ENCODE measurements around the gene DLG2.

Gene DLG2

DNA sequence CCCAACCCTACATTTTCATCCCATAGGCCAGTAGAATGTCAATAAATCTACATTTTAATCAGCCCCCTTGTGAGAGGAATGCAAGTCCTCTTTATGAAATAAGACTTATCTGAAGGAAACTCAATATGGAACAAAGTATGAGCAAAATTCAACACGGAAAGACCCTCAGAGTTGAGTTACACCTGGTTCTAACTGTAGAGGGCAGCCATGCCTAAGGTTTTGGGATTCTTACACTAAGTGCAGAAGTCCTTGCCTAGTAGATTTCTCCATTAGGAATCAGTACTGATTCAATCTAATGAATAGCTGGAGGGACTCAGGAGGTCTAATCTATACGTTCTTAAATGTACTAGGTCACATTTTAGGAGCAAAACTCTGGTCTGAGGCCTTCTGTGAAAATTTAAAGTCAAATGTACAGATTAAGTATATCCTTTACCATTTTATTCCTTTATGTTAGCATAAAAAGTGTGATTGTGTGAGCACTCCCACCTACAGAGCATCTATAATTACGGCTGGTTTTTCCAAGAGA lies 904.5 kb downstream of the DLG2 start:
- no peak for DNase-seq

DNA sequence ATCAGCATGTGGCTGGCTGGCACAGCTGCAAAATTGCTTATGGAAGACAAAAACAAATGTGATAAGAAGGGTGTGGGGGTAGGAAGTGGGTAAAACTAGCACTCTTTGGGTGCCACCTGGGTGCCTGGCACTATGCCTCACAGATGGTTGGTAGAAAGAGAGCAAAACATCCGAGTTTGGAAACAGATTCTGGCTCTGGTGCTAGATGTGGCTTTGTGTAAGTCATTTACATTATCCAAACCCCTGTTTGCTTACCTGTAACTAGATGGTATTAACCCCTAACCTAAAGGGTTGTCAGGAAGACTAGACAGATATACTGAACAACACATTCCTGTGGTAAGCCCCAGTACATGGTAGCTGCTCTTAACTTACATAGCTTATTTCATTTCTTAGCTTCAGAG lies 905.6 kb downstream of the DLG2 start:
- DNase-seq, result no peak

DNA sequence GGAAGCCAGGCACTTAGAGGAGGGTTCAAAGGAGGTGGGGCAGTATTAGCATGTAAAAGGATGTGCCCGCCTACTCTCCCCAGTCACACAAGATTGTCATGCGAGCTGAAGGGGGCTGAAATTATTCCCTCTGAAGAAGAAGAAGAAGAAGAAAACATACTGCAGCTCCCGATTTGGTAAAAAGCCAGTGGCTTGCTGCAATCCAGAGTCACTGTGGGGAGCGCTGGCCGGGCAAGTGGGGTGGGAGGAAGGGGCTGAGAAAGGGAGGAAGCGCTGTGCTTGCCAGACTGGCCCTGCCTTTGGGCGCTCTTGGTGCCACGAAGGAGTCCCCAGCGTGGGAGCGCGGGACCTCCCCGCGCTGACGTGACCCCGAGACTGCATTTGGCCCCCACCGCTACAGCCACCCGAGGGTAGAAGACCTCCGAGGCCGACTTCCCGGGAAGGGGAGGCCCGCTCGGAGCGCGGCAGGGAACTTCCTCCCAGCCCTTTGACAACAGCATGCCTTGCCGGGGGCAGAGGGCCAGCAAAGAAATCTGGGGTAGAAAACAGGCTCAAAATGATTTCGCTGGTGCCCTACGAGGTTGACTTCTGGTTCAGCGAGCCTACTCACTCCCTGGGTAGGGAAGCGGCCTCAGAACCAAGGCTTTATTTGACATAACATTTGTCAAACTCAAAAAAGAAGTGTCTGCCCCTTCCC lies 906.3 kb downstream of the DLG2 start:
- DNase-seq, result no peak

DNA sequence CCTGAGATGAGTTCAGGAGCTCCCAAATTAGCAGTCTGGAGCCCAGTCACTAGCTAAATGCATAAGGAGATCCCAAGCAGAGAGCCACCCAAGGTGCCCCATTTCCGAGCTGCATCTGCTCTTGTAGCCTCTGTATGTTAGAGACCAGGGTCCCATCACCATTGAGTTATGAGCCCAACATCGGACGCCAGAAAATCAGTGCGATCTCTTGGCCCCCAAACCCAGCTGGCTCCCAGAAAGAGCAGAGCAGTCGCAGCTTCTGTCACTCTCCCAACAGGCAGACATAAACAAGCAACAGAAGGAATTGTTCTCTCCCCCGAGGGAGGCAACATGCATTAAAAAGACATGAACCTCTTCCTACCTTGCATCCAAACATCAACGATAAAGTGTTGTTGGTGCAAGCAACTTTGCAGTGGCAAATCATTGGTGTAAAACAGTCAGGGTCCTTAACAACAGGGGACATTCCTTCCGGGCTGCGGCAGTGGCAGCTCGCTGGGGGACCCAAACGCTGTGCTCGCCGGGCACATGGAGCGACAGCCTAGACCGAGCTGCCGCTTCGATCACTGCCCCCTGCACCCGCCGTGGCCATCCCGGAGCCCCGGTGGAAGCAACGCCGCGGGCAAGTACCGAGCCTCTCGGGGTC lies 907.1 kb downstream of the DLG2 start:
- DNase-seq, result no peak

DNA sequence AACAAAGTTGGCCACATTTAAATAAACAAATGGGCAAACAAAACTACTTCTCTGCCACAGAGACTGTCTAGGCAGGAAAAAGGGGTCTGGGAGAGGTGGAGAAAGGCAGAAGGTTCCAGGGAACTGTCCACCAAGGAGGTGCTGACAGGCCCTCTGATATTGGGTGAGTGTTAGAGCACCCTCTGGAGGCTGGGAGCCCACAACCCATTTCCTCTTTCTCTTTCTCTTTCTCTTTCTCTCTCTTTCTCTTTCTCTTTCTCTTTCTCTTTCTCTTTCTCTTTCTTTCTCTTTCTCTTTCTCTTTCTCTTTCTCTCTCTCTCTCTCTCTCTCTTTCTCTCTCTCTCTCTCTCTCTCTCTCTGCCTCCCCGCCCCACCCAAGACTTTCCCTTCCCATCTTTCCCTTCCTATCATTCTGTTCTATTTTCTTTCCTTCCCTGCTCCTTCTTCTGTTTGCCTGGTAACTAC lies 912.8 kb downstream of the DLG2 start:
- peak; percentile 16 for DNase-seq

DNA sequence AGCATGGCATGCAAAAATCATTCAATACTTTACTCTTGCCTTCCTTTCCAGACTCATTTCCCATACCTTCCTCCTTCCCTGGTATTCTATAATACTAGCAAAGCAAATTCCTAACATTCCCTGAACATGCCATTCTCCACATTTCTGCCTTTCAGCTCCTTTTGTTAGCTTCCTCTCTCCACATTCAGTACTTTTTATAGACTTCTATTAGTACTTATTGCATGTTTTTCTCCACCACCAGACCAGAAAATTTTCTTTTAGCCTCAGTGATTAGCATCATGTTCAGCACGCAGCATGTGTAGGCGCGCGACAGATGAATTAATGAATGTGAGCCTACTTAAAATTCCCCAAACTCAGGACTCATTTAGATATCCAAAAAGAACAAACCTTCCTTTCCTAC lies 935.3 kb downstream of the DLG2 start:
- DNase-seq, result no peak

DNA sequence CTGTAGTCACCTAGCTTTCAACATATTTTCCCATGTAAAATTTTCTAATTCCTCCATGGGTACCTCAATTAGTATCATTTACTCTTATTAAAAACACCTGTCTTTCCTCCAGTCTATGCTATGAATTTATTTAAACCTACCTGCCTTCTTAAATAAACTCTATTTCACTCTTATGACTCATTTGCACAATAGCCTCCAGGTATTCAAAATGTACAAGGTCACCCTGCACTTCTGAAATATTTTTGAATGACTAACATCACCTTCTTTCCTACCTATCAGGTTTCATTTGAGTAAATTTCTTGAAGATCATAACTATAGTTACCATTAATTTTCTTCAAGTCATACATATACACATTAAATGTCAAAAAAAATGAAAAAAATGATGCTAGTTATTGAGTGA lies 939.7 kb downstream of the DLG2 start:
- no peak for DNase-seq

DNA sequence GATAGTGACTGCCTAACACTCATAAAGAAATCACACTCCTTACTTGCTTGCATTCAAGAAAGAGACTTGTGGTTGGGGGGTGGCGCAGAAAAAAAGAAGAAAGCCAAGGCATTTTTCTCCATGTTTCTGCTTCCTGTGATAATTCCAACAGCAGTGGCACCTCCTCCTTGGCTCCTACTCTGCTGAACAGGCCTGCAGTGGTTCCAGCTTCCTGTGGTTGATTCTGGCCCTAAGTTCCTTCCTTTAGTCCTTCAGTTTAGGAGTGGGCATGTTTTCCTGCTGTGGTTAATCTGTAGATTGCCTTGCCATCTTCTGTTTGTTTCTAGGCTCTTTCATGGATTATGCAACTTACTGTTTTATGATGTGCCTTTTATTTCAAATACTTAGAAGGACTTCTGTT lies 940.4 kb downstream of the DLG2 start:
- DNase-seq, result no peak

DNA sequence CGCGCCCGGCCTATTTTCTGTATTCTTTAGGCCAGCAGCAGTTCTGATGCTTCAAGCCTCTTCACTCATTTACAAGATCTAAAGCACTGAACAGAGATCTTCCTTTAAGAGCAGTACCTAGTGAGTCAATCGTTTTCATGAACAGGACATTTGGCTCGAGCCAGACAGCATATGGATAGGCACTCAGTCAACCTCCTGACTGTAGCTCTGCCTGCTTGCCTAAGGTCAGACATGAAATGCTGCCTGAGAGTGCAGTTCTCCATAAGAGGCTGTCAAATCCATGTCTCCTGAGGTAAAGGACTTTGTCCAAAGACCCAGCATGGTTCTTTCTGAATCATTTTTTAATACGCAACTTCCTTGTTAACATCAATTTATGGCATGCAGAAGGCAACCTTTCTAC lies 941.2 kb downstream of the DLG2 start:
- DNase-seq, result no peak

DNA sequence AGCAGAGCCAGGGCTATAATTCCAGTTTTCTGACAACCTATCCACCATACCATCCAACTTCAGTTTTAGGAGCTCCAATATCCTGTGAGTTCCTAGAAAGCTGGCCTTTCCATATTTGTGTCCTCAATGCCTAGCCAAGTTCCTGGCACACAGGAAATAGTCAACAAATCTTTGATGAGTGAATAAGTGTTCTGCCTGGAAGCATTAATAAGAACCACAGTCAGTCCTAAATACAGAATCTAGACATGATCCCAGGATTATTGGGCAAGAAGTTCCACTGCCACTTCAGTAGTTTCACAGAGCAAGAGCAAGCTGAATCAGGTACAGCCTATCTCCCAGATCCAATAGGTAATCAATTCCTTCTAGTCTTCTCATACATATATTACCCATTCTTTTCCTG lies 942.0 kb downstream of the DLG2 start:
- DNase-seq, result no peak

DNA sequence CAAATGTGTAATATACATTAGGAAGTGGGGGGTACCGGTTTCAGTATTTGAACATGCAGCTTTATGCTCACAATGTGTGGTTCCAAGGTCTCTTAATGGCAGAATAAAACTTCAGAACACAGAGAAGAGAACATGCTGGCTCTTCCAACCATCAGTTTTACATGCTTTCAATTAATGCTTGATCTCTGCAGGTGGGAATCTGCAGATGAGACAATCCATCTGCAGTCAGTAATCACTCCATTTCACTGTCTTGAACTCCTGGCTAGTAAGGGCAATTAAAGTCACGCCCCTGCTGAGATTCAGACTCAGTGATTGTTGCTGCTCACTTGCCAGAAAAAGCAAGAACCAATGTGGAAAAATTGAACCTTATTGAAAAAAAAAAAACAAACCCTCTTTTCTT lies 945.7 kb downstream of the DLG2 start:
- DNase-seq, result no peak

DNA sequence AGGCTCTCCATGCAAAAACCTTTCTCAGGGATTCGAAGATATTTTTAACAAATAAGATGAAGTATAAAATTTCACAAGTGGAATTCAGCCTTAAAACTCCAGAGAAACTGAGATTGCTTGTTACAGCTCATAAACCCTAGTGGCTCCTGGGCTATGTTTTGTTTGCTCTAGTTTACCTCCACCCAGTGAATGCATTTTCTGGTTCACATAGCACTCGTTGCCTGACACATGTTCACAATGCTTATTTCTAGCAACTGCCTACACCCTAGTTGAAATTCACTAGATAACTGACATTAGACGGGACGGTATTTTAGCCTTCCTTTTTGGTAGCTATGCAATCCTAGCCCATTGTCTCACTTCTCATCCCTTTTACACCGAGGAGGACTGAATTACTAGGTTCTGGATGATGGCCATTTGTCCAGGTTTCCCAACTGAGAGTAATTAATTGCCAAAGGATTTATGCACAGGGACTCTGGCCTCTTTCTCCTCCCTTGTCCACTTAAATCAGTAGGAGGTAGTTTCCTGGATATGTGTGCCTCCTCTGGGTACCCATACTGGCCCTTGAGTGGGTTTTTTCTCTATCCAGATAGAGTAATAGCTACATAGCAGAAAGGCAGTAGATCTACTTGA lies 951.6 kb downstream of the DLG2 start:
- DNase-seq, result no peak

DNA sequence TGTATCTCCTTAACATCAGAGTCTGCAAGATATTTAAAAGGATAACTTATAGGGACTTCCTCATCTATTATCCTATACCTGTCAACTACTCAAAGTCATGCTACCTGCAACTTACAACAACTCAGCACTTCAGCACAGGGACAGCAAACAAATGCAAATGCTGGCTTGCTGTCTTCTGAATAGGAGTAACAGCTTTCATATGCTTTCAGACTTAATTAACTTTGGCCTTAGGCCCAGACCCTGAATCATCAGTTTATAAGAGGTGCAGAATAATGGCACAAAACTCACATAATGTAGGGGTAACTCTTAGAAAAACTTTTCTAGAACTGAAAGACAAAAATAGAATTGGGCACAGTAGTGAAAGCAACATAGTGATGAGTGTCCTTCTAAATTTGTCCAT lies 953.4 kb downstream of the DLG2 start:
- no peak for DNase-seq

DNA sequence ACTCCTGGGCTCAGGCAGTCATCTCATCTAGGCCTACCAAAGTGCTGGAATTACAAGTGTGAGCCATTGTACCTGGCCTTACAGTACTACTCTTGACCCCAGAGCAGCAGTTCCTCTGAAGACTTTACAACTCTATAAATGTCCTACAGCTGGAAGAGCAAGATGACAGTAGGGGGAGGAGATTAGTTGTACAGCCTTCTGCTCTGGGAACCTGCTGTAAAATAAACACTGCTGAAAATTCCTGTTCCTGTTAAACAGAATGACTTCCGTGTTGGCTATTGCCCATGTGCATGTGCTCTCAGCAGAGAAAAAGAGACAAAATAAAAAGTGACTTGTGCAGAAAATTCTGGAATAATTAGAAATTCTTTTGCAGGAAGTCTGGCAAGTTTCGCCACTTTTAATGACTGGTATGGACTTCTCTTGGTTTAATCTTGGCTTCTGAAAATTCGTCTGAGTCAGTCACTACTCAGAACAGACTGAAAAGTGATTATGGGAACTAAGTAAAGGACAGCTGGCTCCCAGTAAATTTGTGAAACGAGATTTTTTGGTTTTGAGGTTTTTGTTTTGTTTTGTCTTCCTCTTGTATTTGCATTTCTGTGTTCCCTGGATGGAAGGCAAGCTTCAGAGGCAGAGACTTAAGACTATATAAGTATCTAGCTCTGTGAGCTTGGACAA lies 955.7 kb downstream of the DLG2 start:
- no peak for DNase-seq

DNA sequence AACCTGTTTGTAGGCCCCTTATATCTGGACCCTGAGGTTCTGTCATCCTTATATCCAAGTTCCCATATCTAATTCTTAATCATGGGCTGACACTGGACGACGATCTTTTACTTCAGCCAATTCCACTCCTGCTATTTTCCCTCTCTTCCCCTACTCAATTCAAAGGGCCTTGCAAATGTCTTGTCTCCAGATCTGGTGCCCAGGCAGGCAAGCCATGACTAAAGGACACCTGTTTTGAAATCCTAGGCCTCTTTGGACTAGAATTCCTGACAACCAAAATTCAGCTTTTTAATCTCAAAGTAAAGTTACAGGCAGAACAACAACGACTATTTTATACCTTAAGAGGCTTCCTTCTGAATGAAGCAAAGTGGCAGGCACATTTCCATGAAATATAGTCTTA lies 963.4 kb downstream of the DLG2 start:
- no peak for DNase-seq

DNA sequence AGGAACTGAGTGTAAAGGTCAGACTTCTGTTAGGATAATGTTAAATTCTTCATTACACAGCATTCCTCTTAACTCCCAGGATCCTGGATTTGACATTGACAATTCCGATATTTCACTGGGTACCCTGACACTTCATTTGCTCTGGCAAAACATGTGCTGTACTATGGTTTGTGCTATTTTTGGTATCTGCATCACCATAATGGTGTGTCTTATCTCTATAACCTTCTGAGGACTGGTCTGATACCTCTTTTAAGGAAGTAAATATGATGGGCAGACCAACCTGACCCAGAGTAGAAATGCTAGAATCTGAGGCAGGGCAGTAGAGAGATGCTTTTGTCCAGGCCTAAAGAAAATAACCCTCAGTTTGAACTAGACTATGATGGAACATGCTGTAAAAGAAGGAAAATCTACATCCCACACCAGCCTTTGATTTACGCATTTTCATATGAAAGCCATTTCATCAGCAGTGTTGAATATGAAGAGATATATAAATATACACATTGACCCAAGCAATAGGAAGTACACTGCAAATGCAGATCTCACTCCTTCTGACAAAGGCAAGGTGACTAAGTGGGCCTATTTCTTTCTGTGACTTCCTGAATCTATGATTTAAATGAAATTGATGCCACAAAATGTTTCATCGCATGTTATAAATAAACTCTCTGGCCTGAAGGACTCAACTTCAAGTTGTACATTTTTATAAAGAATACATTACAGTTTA lies 966.7 kb downstream of the DLG2 start:
- no peak for DNase-seq

DNA sequence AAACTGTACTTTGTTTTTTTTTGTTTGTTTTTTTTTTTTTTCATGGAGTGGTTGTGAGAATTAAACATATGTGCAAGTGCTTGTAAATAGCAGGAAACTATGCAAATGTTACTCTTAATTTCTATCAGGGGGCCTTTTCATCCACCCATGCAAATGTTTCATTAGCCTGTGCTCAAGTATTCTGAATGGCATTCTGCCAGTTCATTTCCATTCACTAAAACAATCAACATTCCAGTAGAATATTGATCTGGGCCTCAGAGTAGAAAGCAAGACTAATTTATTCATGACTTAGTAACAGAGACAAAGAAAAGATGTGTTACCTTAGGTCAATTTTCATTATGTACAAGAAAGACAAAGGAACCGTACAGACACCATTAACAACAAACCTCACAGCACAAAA lies 971.4 kb downstream of the DLG2 start:
- DNase-seq, result no peak

DNA sequence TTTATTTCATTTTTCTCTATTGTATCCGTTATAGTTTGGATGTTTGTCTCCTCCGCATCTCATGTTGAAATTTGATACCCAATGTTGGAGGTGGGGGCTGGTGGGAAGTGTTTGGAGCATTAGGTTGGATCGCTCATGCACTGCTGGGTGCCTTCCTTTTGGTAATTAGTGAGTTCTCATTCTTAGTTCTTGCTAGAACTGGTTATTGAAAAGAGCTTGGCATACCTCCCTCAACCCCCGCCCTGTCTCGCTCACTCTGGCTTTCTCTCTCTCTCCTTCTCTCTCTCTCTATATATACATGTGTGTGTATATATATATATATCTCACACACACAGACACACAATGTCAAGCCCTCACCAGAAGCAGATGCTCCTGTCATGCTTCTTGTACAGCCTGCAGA lies 978.7 kb downstream of the DLG2 start:
- DNase-seq, result no peak

DNA sequence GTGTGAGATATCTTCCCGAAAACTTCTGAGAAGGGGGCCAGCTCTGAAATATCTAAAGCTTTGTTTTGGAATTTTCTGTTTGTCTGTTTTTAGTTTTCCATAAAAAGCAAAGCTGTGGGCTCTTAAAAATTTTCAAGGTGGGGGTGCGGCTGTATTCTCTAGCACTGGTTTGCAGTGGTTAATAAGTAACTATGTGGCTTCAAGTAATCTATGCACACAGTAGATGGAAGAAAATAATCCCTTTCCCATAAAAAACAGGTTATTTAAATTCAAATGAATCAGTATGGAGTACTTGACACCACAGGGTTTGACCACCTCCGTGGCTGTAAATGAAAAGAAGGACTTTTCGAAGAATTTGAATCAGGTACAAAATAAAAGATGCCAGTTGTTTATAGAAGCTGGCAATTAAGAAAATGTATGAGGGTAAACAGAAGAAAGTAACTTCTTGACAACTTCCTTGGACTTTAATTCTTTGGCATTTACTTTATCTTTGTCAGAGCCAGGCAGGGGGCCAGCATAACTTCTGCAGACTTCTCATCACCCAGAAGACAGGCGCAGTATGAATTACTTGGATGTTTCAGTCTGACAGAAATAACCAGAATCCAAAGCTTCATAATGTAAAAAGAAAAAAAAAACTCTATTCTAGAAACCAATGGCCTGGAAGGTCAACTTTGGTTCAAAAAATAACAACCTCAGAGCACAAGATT lies 981.0 kb downstream of the DLG2 start:
- no peak for DNase-seq

DNA sequence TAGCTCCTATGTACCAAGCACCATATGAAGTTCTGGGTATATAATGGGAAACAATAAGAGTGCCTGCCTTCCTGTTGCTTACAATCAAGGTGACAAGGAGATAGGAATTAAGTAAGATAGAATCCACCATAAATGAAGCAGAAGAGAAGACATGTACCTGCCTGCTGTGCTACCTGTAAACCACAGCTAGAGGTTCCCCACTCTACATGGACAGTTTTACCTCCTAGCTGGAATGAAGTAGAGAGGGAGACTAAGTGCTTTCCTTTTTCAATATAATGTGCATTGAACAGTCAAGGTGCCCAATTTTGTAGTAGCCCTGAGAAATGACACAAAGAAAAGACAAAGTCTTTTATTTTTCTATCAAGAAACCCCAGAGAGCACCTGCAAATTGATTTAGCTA lies 984.6 kb downstream of the DLG2 start:
- DNase-seq, result no peak

DNA sequence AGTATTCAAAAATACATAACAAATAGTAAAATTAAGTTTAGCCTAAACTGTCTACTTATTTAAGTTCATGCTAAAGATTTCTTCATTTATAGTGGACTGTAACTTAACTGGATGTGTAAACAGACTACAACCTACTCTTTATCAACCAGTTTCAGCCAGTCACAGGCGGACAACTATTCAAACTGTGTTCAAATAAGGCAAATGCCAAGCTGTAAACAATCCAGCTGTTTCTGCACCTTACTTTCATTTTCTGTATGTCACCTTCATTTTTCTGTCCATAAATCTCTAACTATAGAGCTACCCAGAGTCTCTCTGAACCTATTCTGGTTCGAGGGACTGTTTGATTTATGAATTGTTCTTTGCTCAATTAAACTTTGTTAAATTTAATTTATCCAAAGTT lies 992.8 kb downstream of the DLG2 start:
- no peak for DNase-seq

DNA sequence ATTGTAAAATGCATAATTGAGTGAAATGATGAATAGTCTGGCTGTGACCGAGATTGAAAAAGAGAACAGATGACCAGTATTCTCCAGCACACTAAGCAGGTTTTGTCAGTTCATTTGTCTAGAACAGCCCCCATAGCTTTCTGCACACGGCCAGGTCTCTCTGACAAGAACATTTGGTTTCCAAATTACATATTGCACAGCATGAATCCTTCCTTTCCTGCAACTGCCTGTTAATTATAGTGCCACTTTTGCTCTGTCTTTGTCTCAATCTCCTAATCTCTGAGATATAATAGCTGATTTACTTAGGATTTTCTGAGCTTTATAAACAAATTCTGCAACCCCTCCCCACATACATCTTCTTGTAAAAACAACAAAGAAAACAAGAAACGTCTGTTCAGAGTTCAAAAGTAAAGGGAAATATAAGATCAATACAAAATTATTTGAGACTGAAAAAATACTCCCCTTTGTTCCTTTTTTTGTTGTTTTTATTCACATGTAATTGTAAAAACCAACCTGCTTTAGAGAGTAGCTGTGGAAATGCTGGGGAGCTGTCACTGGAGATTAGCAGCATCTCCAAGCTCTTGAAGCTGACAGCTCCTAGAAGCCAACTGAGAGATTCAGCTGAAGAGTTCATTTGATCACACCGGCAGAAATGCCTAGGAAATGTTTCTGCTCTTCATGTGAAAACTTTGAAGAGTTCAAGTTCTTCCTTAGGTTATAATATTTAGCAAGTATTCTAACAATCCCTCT lies 998.1 kb downstream of the DLG2 start:
- DNase-seq, result no peak

Data from stimulated activated CD4-positive, alpha-beta T cell treated with anti-CD3 and anti-CD28 coated beads, Interleukin-1b, Interleukin-23, amount 100 ng/mL, for 48 hours (primary cell).